Activated T-helper 17 cell treated with anti-CD3 and anti-CD28 coated beads, Interleukin-2, amount 50 U/mL, for 72 hours (primary cell): ENCODE data around the gene HPCAL4. TPM values are rescaled to one million over a fixed set of nuclear protein-coding genes. Genes with fewer than 3 reads are reported as not detected.

Experiments used
- ATAC-seq: fragments of 150-1000 bp; cut with Tn5 transposase; replicated peaks from 2 replicates; pipeline ENCODE4 v1.10.0; 2021; ENCODE audit warnings: mild to moderate bottlenecking, moderate library complexity
- H3K27ac Mint-ChIP-seq: one replicate; pipeline ENCODE4 v1.8.0; 2022; ENCODE audit warnings: mixed read lengths
- H3K27me3 Mint-ChIP-seq: one replicate; pipeline ENCODE4 v1.8.0; 2022; ENCODE audit warnings: mixed read lengths
- H3K36me3 Mint-ChIP-seq: one replicate; pipeline ENCODE4 v1.8.0; 2022; ENCODE audit warnings: low read depth, mild to moderate bottlenecking, mixed read lengths
- H3K4me1 Mint-ChIP-seq: one replicate; pipeline ENCODE4 v1.8.0; 2022; ENCODE audit warnings: mixed read lengths
- H3K4me3 Mint-ChIP-seq: one replicate; pipeline ENCODE4 v1.8.0; 2022; ENCODE audit warnings: mild to moderate bottlenecking, mixed read lengths
- H3K9me3 Mint-ChIP-seq: one replicate; pipeline ENCODE4 v1.8.0; 2022; ENCODE audit warnings: mixed read lengths
- total RNA-seq, 2 donors: library from RNA; stranded (reverse); gene quantifications; one replicate each; pipeline ENCODE4 v1.2.3, GENCODE V29; 2022

The HPCAL4 gene
- total RNA-seq, 2 donors from 2014 or later, result 0.50 to 1.2 TPM

DNA sequence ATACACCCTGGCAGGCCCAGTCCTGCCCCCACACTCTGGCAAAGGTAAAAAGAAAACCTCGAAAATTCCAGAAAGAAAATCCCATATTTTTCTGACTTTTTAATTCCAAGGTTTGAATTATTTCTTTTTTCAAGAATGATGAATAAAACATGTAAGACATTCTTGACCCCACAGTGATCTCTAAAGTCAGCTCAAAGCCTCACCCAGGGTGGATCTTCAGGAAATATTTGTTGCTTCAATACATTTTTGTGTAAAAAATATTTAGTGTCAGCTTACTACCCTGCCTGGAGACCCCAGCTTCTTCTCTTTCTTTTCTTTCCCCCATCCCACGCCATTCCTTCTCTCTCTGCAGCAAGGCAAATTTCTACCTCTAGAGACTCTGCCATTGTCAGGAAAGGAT is 12.3 kb downstream of the HPCAL4 start:
- Mint-ChIP-seq H3K4me1 (peaks cover 10% of the 10 kb centered on the region), H3K27me3 (no peaks in the 10 kb centered on the region), H3K36me3 (no peaks in the 10 kb centered on the region), H3K27ac (no peak overlapping the region), H3K4me3 (no peak overlapping the region), H3K9me3 (no peaks in the 10 kb centered on the region)
- no peak for ATAC-seq

DNA sequence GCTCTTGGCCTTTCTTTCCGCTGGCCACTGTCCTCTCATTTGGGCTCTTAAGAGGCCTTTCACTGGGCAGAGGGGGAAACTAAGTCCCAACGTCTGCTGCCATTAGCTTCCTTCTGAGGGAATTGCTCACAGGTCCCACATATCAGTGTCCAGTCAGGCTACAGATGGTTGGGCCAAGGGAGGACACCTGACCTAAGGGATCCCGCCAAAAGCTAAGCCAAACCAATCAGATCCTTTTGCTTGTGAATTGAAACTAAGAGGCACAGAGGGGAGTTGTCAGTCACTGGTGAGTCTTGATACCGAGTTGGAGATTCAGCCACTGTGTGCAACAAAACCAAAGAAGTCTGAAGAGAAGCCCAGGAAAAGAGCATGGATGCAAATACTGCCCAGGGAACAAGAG is 13.6 kb downstream of the HPCAL4 start:
- Mint-ChIP-seq H3K27me3 (no peaks in the 10 kb centered on the region), H3K4me3 (no peak overlapping the region), H3K27ac (no peak overlapping the region), H3K4me1 (peaks cover 10% of the 10 kb centered on the region), H3K36me3 (no peaks in the 10 kb centered on the region), H3K9me3 (no peaks in the 10 kb centered on the region)
- ATAC-seq, result no peak

DNA sequence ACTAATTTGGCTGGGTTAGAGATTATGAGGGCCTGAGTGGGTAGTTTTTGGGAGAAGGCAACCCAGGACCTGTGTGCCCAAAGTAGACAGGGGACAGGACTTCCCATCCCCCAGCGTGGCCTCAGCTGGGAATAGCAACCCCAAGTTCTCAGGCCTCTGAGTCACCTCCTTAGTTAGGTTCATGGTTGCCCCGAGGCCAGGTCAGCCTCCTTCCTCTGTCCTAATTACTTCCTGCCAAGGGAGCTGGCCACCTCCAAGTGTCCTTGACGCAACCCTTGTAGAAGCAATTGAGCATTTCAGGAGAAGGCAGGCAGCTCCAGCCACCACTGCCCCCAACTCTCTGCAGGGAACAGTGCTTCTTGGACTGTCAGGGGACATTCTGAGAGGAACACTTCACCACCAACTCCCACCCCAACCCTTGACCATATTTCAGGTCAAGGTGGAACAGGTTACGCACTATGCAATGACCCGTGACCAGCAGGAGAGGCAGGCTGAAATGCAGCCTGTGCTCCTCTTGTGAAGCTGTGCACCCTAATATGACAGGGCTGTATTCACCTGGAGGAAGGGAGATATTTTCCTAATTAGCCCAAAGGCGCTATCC is 14.2 kb downstream of the HPCAL4 start:
- no peak for ATAC-seq
- H3K4me1 Mint-ChIP-seq, result peaks cover 10% of the 10 kb centered on the region
- no peaks in the 10 kb centered on the region for H3K36me3 Mint-ChIP-seq
- no peak overlapping the region for H3K27ac Mint-ChIP-seq
- no peaks in the 10 kb centered on the region for H3K27me3 Mint-ChIP-seq
- no peaks in the 10 kb centered on the region for H3K9me3 Mint-ChIP-seq
- no peak overlapping the region for H3K4me3 Mint-ChIP-seq

DNA sequence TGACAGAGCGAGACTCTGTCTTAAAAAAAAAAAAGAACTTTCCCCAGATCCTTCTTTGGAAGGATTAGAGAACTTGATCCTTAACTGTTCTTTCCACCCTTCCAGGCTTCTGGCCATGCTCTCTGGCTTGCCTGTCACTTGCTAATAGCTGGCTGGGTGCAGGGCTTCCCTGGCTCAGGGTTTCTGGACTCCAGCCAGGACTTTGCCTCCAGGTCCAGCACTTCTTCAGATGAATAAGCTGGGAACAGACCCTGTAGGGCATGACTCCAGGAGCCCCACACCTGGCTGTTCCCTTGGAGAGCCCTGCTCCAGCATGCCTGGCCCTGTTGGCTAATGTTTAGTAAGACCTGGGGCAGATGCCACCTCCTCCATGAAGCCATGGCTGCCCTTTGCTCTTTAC is 16.0 kb downstream of the HPCAL4 start:
- Mint-ChIP-seq H3K36me3 (no peaks in the 10 kb centered on the region), H3K4me1 (no peaks in the 10 kb centered on the region), H3K4me3 (no peak overlapping the region), H3K27ac (no peak overlapping the region), H3K9me3 (no peaks in the 10 kb centered on the region), H3K27me3 (peaks cover 8% of the 10 kb centered on the region)
- no peak for ATAC-seq

DNA sequence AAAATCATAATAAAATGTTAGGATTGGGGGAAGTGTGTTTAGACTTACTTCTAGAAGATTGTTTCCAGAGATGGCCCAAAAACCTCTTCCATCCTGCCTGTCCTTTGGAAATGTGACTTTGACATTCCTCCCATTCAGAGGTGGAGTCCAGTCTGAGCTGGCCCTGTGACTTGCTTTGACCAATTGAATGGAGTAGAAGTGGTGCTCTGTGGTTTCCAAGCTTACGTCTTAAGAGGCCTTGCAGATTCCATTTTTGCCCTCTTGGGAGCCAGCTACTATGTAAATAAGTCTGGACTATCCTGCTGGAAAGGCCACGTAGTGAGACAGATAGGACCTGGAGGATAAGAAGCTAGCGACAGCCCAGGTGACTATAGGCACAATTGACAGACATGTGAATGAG is 18.0 kb downstream of the HPCAL4 start:
- no peak overlapping the region for H3K27ac Mint-ChIP-seq
- no peak for ATAC-seq
- H3K9me3 Mint-ChIP-seq, result no peaks in the 10 kb centered on the region
- H3K4me3 Mint-ChIP-seq, result no peak overlapping the region
- H3K27me3 Mint-ChIP-seq, result peaks cover 9% of the 10 kb centered on the region
- no peaks in the 10 kb centered on the region for H3K36me3 Mint-ChIP-seq
- no peaks in the 10 kb centered on the region for H3K4me1 Mint-ChIP-seq

DNA sequence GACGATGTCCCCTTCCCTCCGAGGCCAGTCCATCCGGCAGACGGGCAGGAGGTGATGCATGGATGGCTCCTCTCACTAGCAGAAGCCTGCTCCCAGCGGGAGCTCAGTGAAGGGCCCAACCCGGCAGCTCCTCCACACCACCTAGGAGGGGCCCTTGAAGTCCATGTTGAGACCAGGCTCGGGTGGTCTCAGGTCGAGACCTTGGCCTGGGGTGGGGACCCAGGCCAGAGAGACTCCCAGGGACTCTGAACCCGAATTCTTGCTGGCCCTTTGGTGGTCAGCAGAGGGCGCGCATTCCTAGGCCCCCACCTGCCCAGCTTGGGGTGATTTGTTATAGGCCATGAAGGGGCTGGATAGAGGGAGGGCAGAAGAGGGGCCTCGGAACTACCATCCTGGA is 18.7 kb downstream of the HPCAL4 start:
- peak; percentile 15 for ATAC-seq
- H3K9me3 Mint-ChIP-seq, result no peaks in the 10 kb centered on the region
- H3K36me3 Mint-ChIP-seq, result no peaks in the 10 kb centered on the region
- peak overlapping the region; percentile 53 for H3K4me3 Mint-ChIP-seq
- no peaks in the 10 kb centered on the region for H3K4me1 Mint-ChIP-seq
- no peak overlapping the region for H3K27ac Mint-ChIP-seq
- peaks cover 9% of the 10 kb centered on the region for H3K27me3 Mint-ChIP-seq

DNA sequence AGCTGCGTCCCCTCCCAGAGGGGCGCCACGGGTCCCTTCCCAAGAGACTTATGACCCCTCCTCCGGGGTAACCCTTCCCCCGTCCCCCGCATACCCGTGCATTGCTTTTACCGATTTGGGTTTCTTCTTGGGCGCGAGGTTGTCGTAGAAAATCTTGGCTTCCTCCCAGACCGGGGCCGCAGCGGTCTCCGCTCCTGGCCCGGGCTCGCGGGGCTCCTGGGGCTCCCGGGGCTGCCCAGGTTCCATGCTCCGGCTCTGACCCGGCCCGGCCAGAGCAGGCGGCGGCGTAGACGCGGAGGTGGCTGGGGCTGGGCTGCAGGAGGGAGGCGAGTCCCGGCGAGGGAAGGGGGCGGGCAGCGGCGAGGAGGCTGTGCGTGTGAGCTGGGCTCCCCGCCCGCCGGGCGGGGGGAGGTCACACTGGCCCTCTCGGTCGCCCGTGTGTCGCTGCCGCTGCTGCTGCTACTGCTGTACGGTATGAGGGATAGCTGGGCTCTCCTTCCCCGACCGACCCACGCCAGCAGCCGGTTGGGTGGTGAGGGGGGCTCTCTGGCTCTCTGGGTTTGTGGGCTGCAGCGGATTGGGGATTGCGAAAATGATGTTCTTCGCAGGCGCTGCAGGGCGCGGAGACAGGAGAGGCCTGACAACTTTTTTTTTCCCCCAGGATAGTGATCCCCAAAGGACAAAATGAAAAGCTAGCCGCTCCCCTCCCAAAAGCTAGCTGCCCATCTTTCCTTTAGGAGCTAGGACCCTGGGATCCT is 19.3 kb downstream of the HPCAL4 start, which contains the start of gene NT5C1A:
NT5C1A (minus strand) TSS at position 315 of the 758 bp plus-strand sequence; CDS start at position 246, 69 bp downstream.
- Mint-ChIP-seq H3K9me3 (no peaks in the 10 kb centered on the region), H3K36me3 (no peaks in the 10 kb centered on the region), H3K27ac (no peak within 1 kb of the TSS), H3K27me3 (peaks cover 9% of the 10 kb centered on the region), H3K4me3 (peak within 1 kb of the TSS; percentile 53), H3K4me1 (no peaks in the 10 kb centered on the region)
- ATAC-seq, result peak; percentile 49

DNA sequence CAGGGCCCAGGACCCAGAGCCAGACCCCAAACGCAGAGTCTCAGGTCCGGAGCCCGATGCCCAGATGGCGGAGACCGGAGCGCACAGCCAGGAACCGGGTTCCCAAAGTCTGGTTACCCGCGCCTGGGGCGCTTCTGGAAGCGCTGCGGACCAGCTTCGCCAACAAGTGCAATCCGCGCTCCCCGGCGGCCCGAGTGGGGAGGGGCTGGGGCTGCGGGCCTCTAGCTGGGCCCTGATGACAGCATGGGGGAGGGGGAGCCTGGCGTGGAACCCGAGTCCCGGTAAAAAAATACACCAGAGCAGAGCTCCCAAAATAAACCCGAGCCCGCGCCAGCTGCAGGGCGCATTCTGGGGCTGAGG is 19.8 kb downstream of the HPCAL4 start:
- no peak overlapping the region for H3K4me3 Mint-ChIP-seq
- H3K27me3 Mint-ChIP-seq, result peaks cover 9% of the 10 kb centered on the region
- peaks cover 5% of the 10 kb centered on the region for H3K4me1 Mint-ChIP-seq
- no peaks in the 10 kb centered on the region for H3K9me3 Mint-ChIP-seq
- ATAC-seq, result no peak
- H3K27ac Mint-ChIP-seq, result no peak overlapping the region
- no peaks in the 10 kb centered on the region for H3K36me3 Mint-ChIP-seq

DNA sequence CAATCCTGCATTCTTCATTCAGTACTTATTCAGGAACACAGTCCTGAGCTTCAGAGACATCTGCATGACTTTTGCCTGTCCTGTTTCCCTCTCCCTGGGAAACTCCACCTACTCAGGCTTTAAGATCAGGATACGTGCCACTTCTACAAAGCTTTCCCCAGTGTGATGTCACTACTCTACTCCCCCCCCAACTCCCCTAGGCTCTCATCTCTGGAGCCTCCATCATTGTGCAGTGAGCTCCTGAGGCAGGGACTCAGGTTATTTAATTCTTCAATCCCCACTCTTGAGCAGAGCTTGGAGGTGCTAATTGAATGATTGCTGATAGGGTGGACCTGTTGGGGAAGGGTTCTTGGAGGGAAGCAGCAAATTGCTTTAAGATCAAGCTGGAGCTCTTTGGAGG is 20.5 kb downstream of the HPCAL4 start:
- no peak for ATAC-seq
- Mint-ChIP-seq H3K27ac (no peak overlapping the region), H3K4me3 (no peak overlapping the region), H3K4me1 (peaks cover 6% of the 10 kb centered on the region), H3K9me3 (no peaks in the 10 kb centered on the region), H3K36me3 (no peaks in the 10 kb centered on the region), H3K27me3 (peaks cover 9% of the 10 kb centered on the region)

DNA sequence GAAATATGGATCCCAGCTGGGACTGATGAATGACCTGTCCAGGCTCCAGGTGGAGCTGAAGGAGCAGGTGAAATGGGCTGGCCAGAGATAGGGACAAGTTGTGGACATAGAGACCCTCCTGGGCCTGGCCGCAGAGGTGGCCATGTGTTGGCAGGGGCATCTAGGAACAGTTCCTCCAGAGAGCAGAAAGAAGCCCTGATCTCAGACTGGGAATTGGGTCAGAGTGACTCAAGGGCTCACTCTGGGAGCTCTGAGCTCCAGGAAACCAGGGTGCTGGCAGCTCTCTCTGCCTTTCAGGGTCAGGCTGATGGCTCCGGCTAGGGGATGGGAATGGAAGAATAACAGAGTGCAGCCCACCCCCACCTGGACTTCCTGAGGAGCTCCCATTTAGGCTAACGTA is 22.3 kb downstream of the HPCAL4 start:
- ATAC-seq, result no peak
- no peaks in the 10 kb centered on the region for H3K36me3 Mint-ChIP-seq
- no peaks in the 10 kb centered on the region for H3K9me3 Mint-ChIP-seq

DNA sequence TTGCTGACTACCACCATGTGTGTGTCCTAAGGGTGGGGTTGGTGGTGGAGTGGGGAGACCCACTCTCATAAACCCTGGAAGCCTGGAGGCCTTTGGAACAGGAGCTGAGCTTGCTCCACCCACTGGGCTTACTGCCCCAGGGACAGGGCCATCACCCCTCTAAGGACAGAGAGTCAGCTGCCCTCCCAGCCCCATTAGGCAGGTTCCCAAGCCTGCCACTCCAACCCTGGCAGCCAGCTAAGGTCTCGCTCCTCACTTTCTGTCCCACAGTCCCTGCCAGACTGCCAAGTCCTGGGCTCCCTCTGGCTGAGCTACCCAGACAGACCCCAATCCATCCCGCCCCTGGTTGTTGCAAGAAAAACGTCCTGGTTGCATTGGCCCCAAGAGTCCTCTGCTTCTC is 23.1 kb downstream of the HPCAL4 start:
- H3K36me3 Mint-ChIP-seq, result no peaks in the 10 kb centered on the region
- no peak for ATAC-seq
- H3K4me1 Mint-ChIP-seq, result peaks cover 6% of the 10 kb centered on the region

More for the DNA sequence above, 22.3 kb downstream of the HPCAL4 start:
- Mint-ChIP-seq H3K27me3 (peaks cover 9% of the 10 kb centered on the region), H3K4me3 (no peak overlapping the region), H3K27ac (no peak overlapping the region), H3K4me1 (peaks cover 6% of the 10 kb centered on the region)

DNA sequence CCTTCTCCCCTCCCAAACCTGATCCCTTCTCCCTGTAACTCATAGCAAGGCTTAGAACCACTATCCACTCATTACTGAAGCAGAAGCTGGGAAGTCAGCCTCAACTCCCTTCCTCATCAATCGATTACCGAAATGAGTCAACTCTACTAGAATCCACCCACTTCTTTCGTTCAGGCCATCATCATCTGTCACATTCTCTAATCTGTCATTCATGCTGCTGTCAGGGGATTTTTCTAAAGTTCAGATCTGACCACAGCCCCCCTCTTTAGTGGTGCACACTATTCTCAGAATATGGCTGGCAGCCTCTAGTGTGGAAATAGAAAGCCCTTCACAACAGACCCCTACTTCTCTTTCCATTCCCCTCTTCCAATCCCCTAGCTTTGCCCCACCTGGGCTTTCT is 24.5 kb downstream of the HPCAL4 start:
- H3K36me3 Mint-ChIP-seq, result no peaks in the 10 kb centered on the region
- peak overlapping the region; percentile 6 for H3K27ac Mint-ChIP-seq
- H3K4me3 Mint-ChIP-seq, result peak overlapping the region; percentile 0
- H3K9me3 Mint-ChIP-seq, result no peaks in the 10 kb centered on the region
- peaks cover 6% of the 10 kb centered on the region for H3K4me1 Mint-ChIP-seq
- ATAC-seq, result peak; percentile 93
- H3K27me3 Mint-ChIP-seq, result peaks cover 9% of the 10 kb centered on the region

More for the DNA sequence above, 23.1 kb downstream of the HPCAL4 start:
- no peak overlapping the region for H3K4me3 Mint-ChIP-seq
- no peaks in the 10 kb centered on the region for H3K9me3 Mint-ChIP-seq
- peaks cover 9% of the 10 kb centered on the region for H3K27me3 Mint-ChIP-seq
- H3K27ac Mint-ChIP-seq, result no peak overlapping the region

DNA sequence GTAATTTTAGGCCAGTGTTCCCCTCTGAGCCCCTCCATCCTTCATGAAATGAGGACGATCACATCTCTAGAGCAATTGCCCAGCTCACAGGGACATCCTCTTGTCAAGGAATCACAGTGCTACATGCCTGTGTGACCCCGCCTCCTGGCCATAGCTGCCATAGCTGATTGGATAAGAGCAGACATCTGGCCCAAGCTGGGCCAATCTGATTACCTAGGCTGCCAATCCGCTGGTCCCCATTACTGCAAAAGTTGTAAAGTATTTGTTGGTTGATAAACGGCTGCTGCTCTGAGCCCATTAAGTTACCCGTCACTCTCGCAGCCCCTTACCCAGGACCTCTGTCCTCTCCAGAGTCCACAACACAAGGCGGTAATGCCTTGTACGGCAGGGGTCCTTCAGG is 27.7 kb downstream of the HPCAL4 start:
- no peak overlapping the region for H3K27ac Mint-ChIP-seq
- H3K9me3 Mint-ChIP-seq, result no peaks in the 10 kb centered on the region
- ATAC-seq, result no peak
- H3K4me3 Mint-ChIP-seq, result no peak overlapping the region
- no peaks in the 10 kb centered on the region for H3K27me3 Mint-ChIP-seq
- H3K4me1 Mint-ChIP-seq, result peaks cover 6% of the 10 kb centered on the region
- no peaks in the 10 kb centered on the region for H3K36me3 Mint-ChIP-seq

DNA sequence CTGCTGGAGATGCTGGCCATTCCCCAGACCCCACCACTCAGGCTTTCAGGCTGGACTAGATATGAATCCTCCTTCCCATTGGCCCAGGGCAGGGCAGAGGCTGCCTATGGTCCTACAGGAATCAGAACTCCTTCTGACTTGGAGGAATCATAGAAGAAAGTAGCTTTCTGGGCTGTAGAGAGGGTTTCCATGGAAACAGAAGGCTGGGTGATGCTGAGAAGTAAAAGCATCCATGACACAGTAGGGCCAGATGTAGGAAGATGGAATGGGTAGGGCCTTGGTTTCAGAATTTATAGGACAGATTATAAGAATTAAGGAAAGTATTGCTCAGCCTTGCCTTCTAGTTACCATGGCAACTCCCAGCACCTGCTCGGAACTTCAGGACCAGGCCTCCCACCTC is 28.4 kb downstream of the HPCAL4 start:
- H3K27me3 Mint-ChIP-seq, result no peaks in the 10 kb centered on the region
- peak overlapping the region; percentile 21 for H3K27ac Mint-ChIP-seq
- H3K4me3 Mint-ChIP-seq, result no peak overlapping the region
- no peaks in the 10 kb centered on the region for H3K9me3 Mint-ChIP-seq
- no peak for ATAC-seq
- H3K36me3 Mint-ChIP-seq, result no peaks in the 10 kb centered on the region
- peaks cover 8% of the 10 kb centered on the region for H3K4me1 Mint-ChIP-seq

DNA sequence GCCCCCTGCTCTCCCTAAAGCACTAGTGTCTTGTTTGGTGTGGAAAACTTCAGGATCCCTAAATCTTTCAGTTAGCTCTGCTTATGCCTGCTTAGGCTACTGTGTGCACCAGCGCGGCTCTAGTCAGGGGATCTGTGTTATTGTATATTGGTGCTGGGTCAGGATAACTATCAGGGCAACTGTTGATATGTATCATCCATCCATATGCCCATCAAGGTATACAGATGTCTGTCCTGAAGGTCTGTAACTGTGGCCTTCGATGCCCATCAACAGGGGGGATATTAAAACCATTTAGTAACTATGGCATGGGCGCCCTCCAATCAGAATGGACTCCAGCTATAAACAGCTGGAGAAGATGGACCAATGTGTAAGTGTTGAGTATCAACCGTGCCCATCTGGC is 31.7 kb downstream of the HPCAL4 start:
- H3K27me3 Mint-ChIP-seq, result no peaks in the 10 kb centered on the region

More for the DNA sequence above, 31.7 kb downstream of the HPCAL4 start:
- no peaks in the 10 kb centered on the region for H3K36me3 Mint-ChIP-seq
- H3K4me1 Mint-ChIP-seq, result peaks cover 4% of the 10 kb centered on the region
- no peak for ATAC-seq
- H3K4me3 Mint-ChIP-seq, result no peak overlapping the region
- no peaks in the 10 kb centered on the region for H3K9me3 Mint-ChIP-seq
- no peak overlapping the region for H3K27ac Mint-ChIP-seq
